Forelimb muscle (tissue), 1 donor: ENCODE results near the gene TMEM259. TPM values are rescaled to one million over a fixed set of nuclear protein-coding genes. Genes with fewer than 3 reads are reported as not detected.

Source experiments
- DNase-seq: peaks from one replicate; pipeline ENCODE4 v3.0.0-alpha.2; 2013; ENCODE audit warnings: low read depth
- polyA plus RNA-seq: library from polyadenylated mRNA; unstranded; fragments of 120-200 nt; gene quantifications from one replicate; pipeline ENCODE4 v1.2.1, GENCODE V29; 2013; ENCODE audit not compliant: insufficient read length

TMEM259 gene
- polyA plus RNA-seq, 1 donor = 75.5 TPM

- DNase-seq = no peak
Measured at GRCh38 chr19:962683-963400, 58.1 kb downstream of the TMEM259 start.

GRCh38 chr19:961866-962620 is 58.9 kb downstream of the TMEM259 start:
- DNase-seq = no peak

DNA sequence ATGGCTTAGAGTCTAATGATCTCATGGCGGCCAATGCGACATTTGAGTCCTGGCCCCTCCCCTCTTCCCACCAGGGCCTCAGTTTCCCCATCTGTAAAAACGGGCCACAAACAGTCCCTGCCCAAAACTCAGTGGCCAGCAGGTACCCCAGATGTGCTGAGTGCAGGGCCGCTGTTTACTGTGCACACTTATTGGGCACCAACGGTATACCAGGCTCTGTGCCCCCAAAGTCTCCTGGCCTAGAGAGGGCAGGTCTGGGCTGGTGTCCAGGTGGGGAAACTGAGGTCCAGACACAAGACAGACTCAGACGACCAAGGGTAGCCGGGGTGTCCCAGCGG is 60.4 kb downstream of the TMEM259 start:
- DNase-seq = no peak

- no peak for DNase-seq
Measured at GRCh38 chr19:960020-960419, 60.9 kb downstream of the TMEM259 start.

Other genes starting within 250 kb of the TMEM259 start
- 101 TPM for gene PTBP1, start 223.7 kb downstream of the TMEM259 start, polyA plus RNA-seq
- gene PLPPR3, start 199.2 kb downstream of the TMEM259 start, polyA plus RNA-seq = 0.52 TPM
- gene AZU1, start 193.3 kb downstream of the TMEM259 start, polyA plus RNA-seq = 1.7 TPM
- 2.6 TPM for gene PRTN3, start 180.1 kb downstream of the TMEM259 start, polyA plus RNA-seq
- gene ELANE, start 168.8 kb downstream of the TMEM259 start, polyA plus RNA-seq = 0.40 TPM
- 1.4 TPM for gene CFD, start 161.5 kb downstream of the TMEM259 start, polyA plus RNA-seq
- 33.7 TPM for gene MED16, start 127.9 kb downstream of the TMEM259 start, polyA plus RNA-seq
- gene RNU6-9, start 127.6 kb downstream of the TMEM259 start, polyA plus RNA-seq = not detected
- 27.5 TPM for gene R3HDM4, start 107.9 kb downstream of the TMEM259 start, polyA plus RNA-seq
- not detected for gene KISS1R, start 103.8 kb downstream of the TMEM259 start, polyA plus RNA-seq
- 11.4 TPM for gene ARID3A, start 95.1 kb downstream of the TMEM259 start, polyA plus RNA-seq
- gene WDR18, start 36.8 kb downstream of the TMEM259 start, polyA plus RNA-seq = 23.5 TPM
- 0.13 TPM for gene GRIN3B, start 20.7 kb downstream of the TMEM259 start, polyA plus RNA-seq
- not detected for gene RNU6-2, start 399 bp upstream of the TMEM259 start, polyA plus RNA-seq
- 45.2 TPM for gene CNN2, start 5.5 kb upstream of the TMEM259 start, polyA plus RNA-seq
- 20.6 TPM for gene ABCA7, start 19.0 kb upstream of the TMEM259 start, polyA plus RNA-seq
- gene ARHGAP45, start 46.0 kb upstream of the TMEM259 start, polyA plus RNA-seq = 8.4 TPM
- 109 TPM for gene POLR2E, start 74.3 kb upstream of the TMEM259 start, polyA plus RNA-seq
- gene GPX4, start 82.9 kb upstream of the TMEM259 start, polyA plus RNA-seq = 137 TPM
- gene SBNO2, start 153.1 kb upstream of the TMEM259 start, polyA plus RNA-seq = 11.6 TPM
- gene STK11, start 184.7 kb upstream of the TMEM259 start, polyA plus RNA-seq = 50.5 TPM
- 1.3 TPM for gene CBARP, start 216.9 kb upstream of the TMEM259 start, polyA plus RNA-seq
- 167 TPM for gene ATP5F1D, start 220.6 kb upstream of the TMEM259 start, polyA plus RNA-seq
- 41.7 TPM for gene MIDN, start 227.5 kb upstream of the TMEM259 start, polyA plus RNA-seq
- gene CIRBP, start 248.2 kb upstream of the TMEM259 start, polyA plus RNA-seq = 483 TPM